NCI-H524 treated with DMSO at 0.1 percent for 48 hours (cell line): ENCODE measurements around the gene ATP11A.
"Not testable (repeated sequence)": the region's sequence is repeated elsewhere in the genome, so short reads cannot be mapped to it uniquely, and the experiment has no call there.

Experiments
- DNase-seq: peaks from one replicate; lab custom pipeline; 2025; lab: John Stamatoyannopoulos, UW

The ATP11A gene

GRCh38 chr13:112863356-112863755 lies 173.5 kb downstream of the ATP11A start:
- DNase-seq = not testable (repeated sequence)

DNA sequence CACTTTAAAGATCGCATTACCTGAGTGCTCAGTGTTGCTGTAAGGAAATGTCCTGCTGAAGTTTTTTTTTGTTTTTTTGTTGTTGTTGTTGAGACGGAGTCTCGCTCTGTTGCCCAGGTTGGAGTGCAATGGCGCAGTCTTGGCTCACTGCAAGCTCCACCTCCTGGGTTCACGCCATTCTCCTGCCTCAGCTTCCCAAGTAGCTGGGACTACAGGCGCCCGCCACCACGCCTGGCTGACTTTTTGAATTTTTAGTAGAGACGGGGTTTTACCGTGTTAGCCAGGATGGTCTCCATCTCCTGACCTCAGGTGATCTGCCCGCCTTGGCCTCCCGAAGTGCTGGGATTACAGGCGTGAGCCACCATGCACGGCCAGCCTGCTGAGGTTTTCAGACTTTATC lies 175.6 kb downstream of the ATP11A start:
- not testable (repeated sequence) for DNase-seq

DNA sequence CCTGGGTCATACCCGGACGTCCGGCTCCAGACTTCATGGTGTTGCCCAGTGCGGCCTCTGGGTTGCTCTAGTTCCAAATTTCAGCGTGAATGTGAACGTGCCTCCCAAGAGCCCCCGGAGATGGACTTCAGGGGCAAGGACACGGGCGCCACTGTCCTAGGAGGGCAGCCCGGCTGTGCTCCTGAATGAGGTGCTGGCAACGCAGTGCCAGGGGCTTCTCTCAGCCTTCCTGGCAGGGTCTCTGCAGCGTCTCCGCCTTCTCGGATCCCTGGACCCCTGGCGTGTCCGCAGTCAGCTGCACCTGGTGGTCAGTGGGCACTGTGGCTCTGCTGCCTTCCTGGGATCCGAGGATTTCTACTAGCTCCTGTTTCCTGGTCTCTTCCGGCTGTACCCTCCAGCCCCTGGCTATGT lies 177.5 kb downstream of the ATP11A start:
- DNase-seq = no peak

DNA sequence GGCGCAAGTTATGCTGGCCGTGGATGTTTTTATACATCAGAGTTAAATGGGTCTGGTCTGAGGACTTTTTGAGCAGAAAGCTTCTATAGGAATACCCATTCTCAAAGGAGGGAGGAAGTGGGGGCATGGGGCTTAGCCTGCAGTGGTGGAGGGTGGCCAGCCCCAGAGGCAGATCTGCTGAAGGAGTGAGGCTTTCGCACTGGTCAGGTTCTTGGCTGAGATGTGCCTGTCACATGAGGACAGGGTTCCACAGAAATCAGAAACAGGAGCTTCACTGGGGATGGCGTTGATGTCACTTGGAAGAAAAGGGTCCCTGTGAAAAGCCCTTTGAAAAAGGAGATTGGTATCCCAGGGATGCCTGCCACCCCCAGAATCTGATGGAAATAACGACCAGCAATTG lies 178.5 kb downstream of the ATP11A start:
- no peak for DNase-seq

DNA sequence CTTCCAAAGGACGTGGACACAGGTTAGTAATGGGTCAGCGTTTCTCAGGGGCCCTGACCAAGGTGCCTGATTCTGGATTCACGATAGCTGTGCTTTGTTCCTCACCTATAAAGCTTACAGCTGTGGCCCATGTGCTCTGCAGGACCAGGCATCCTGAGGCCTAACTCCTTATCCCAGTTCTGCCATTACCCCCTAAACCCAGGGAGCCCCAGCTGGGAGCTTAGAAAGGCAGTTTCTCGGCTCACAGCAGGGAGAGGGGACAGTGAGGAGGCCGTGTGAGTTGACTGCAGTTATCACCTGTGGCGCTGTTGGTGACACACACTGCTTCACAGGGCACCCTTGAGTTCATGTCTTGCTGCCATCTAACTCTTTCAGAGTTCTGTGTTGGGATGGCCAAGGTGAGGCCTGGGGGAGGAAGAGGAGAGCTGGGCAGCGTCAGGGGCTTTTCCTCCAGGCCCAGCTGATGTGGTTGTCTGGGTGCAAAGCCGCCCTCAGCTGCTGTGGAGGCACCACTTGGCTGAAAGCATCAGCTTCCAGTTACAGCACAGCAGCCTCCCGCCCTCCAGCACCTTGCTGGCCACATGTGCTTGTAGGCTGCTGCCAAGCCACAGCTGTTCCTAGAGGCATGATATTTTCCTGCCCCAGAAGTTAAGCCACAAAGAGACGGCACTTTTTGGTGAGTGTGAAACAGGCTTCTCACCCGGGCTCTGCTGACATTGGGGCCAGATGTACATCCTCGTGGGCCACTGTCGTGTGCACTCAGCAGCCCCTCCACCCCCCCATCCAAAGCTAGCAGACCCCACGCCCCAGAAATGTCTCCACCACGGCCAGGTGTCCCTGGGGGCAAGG lies 179.6 kb downstream of the ATP11A start:
- no peak for DNase-seq

- no peak for DNase-seq
Observed at GRCh38 chr13:112870051-112870331, 180.2 kb downstream of the ATP11A start.

- DNase-seq = no peak
Observed at GRCh38 chr13:112870737-112871287, 181.0 kb downstream of the ATP11A start.

GRCh38 chr13:112871742-112872141 lies 181.9 kb downstream of the ATP11A start:
- DNase-seq = no peak

- DNase-seq = not testable (repeated sequence)
Observed at GRCh38 chr13:112872657-112873631, 183.1 kb downstream of the ATP11A start.

- no peak for DNase-seq
Observed at GRCh38 chr13:112873851-112874750, 184.3 kb downstream of the ATP11A start.

- DNase-seq = no peak
Observed at GRCh38 chr13:112874751-112875300, 185.0 kb downstream of the ATP11A start.

GRCh38 chr13:112875627-112876026 lies 185.8 kb downstream of the ATP11A start:
- DNase-seq = no peak

DNA sequence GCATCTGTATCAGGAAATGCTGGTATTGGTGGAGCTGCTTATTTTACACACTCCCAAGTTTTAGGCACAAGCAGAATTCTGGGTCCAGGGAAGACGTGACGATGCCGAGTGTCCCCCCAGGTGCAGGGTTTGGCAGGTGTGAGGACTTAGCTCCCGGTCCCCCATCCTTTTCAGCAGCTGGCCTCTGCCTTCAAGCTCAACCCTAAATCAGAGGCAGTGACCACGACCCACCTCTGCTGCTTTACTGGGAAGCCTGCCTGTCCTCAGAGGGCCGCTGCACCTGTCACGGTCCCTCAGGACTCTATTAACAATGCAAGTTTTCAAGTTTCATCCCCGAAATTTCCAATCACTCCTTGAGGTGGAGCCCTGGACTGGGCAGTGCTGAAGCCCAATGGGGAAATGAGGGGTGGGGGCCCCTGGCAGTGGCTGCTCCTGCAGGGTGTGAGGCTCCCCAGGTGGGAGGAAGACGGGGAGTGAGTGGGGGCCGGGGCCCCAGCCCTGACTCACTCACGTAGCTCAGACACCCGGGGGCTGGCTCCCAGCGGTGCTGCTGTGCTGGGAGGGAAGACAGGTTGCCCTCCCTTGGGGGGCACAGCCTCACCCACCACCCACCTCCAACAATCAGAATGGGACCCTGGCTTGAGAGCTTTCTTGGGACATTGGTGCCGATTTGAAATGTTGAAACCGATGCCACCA lies 186.6 kb downstream of the ATP11A start:
- no peak for DNase-seq

DNA sequence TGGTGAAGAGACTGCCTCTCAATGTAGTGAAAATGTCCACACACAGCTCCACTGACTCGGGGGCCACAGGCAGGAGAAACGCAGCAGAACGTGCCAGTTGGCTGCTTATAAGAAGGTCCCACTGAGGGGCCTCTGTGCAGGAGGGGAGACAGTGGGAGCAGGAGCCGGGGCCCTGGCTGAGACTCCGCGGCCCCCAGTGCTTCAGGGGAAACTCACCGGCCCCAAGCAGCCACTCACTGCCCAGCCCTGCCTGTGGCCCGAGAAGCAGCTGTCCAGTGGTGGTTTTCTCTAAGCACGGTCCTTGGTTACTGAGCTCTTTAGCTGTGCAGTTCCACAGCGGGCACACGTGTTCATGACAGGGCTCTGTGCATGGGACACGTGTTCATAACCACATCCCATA lies 187.2 kb downstream of the ATP11A start:
- DNase-seq = no peak

DNA sequence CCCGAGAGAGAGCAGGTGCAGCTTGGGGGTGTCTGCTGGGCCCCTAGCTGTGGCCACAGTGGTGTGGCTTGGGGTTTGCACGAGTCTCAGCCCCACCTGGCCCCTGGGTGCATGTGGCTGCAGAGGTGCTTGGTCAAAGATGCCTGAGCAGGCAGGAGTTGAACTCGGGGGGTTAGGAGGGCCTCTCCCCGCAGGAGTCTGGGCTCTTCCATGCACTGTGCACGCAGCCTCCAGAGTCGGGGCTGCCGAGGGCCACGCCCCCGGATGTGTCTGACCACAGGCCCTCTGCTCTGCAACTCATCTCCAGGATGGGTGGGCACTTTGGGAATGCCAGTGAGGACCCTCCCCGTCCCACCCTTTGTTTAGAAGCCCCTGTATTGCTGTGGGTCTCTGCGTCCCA lies 187.7 kb downstream of the ATP11A start:
- no peak for DNase-seq

- DNase-seq = no peak
Observed at GRCh38 chr13:112877976-112878955, 188.4 kb downstream of the ATP11A start.

GRCh38 chr13:112879283-112879833 lies 189.5 kb downstream of the ATP11A start:
- no peak for DNase-seq

- DNase-seq = no peak
Observed at GRCh38 chr13:112880221-112880641, 190.4 kb downstream of the ATP11A start.

DNA sequence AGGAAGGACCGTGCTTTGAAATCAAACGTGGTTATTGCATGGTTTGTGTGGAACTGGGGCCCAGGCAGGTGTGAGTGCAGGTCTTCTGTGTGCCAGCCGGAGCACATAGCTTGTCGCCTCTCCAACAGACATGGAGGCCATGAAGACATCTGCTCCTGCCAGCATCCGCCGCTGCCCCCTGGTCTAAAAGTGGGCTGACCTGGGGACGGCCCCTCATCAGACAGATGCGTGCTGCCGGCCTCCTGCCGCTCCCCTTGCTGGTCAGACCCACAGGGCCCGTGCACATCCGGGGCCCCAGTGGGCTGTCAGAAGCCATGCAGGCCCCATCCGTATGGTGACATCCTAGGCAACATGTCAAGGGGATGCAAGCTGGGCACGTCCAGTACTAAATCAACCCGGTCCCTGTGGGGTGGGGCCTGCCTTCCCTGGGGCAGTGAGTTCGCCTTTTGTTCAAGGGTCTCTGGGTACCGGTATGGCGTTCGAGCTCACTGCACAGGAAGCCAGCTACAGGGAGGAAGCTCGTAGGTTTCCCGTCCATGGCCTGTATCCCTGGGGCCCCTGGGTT lies 191.2 kb downstream of the ATP11A start:
- DNase-seq = no peak
